DMS79 (cell line): Measurements from ENCODE around the gene GADD45GIP1.

ENCODE experiments used
- DNase-seq: peaks from one replicate; lab custom pipeline; 2025; lab: John Stamatoyannopoulos, UW

The GADD45GIP1 gene

GRCh38 chr19:12907166-12907565 lies 49.9 kb downstream of the GADD45GIP1 start:
- no peak for DNase-seq
